H1 (cell line): Measurements from ENCODE around the gene XRRA1.

Experiments
- CBX5 ChIP-seq: fragments of 300-800, 300-1000 bp; sonication (generic); IDR thresholded peaks from 2 replicates; pipeline ENCODE4 v1.7.1; 2016; ENCODE audit warnings: antibody characterized with exemption, low read length, low read depth
- EGR1 ChIP-seq: IDR thresholded peaks from 2 replicates; pipeline ENCODE4 v1.6.1; 2011; ENCODE audit warnings: low read depth, low read length, borderline replicate concordance
- JUN ChIP-seq: IDR thresholded peaks from 2 replicates; pipeline ENCODE4 v1.6.1; 2011; ENCODE audit warnings: low read depth, mild to moderate bottlenecking, improper control_type of control experiment, low read length
- ZNF274 ChIP-seq: IDR thresholded peaks from 2 replicates; pipeline ENCODE4 v1.7.0; 2012; ENCODE audit warnings: low read length, borderline replicate concordance; ENCODE audit errors: extremely low read depth
- TF ChIP-seq, protein P1 (sequence below), 3 experiments: IDR thresholded peaks; 1 replicate in 2 of 3; 2 replicates in 1 of 3; pipeline versions ENCODE4 v1.5.1 to v1.6.1; 2011; ENCODE audit warnings: low read length in 3 of 3, mild to moderate bottlenecking in 3 of 3, inconsistent platforms in 2 of 3, low read depth in 1 of 3, moderate library complexity in 1 of 3; ENCODE audit not compliant: insufficient read depth in 1 of 3; ENCODE audit errors: control extremely low read depth in 1 of 3

DNA sequence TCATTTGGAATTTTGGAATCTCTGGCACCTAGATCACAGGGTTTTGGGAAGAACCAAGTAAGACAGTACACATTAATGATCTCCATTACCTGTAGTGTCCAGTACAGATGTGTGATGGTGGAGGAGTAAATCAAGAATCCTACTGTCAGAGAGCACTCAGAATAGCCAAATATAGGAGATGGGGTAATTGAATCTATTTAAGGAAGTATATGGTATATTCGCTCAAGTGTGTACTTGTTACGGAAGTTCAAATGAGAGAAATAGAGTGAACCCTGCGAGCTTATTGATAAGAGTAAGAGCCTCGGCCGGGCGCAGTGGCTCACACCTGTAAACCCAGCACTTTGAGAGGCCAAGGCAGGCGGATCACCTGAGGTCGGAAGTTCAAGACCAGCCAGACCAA is 2.3 kb upstream of the XRRA1 start:
- TF ChIP-seq, protein P1, sequence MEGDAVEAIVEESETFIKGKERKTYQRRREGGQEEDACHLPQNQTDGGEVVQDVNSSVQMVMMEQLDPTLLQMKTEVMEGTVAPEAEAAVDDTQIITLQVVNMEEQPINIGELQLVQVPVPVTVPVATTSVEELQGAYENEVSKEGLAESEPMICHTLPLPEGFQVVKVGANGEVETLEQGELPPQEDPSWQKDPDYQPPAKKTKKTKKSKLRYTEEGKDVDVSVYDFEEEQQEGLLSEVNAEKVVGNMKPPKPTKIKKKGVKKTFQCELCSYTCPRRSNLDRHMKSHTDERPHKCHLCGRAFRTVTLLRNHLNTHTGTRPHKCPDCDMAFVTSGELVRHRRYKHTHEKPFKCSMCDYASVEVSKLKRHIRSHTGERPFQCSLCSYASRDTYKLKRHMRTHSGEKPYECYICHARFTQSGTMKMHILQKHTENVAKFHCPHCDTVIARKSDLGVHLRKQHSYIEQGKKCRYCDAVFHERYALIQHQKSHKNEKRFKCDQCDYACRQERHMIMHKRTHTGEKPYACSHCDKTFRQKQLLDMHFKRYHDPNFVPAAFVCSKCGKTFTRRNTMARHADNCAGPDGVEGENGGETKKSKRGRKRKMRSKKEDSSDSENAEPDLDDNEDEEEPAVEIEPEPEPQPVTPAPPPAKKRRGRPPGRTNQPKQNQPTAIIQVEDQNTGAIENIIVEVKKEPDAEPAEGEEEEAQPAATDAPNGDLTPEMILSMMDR (IDR thresholded peaks at IDR 0.05; ENCODE audit: control extremely low read depth in 1 of 3, insufficient read depth in 1 of 3, low read depth in 1 of 3, low read length in 3 of 3): no peak
- TF ChIP-seq EGR1 (no peak), ZNF274 (no peak), JUN (no peak), CBX5 (no peak)
